ENCODE measurements around the gene TAOK3. TPM values are rescaled to one million over a fixed set of nuclear protein-coding genes. Genes with fewer than 3 reads are reported as not detected.
A peak's percentile ranks its signal among the peaks of the same experiment; 100 is the strongest.

The TAOK3 gene
- total and polyA plus RNA-seq, 9 of the 15 experiments (the other 6 are each of a cell fraction or from before 2014, with no cell fraction given), result 24.3 to 83.5 (median 47.1) TPM

- TF ChIP-seq ZBTB2 (IDR thresholded peaks at IDR 0.05) (no peak), ZNF316 (IDR thresholded peaks at IDR 0.05) (no peak), EP400 (IDR thresholded peaks at IDR 0.05) (peak; percentile 61), ZNF324 (CRISPR knock-in tag; IDR thresholded peaks at IDR 0.05) (no peak), RFX7 (CRISPR knock-in tag; IDR thresholded peaks at IDR 0.05) (no peak), THAP7 (CRISPR knock-in tag; IDR thresholded peaks at IDR 0.05) (peak; percentile 35; the same call in 1 of the 2 replicates), CBFA2T2 (conservative IDR thresholded peaks at IDR 0.05) (no peak), ZBTB26 (CRISPR knock-in tag; IDR thresholded peaks at IDR 0.05) (no peak), SIN3B (IDR thresholded peaks at IDR 0.05; ENCODE audit: low read depth) (no peak), CSDE1 (IDR thresholded peaks at IDR 0.05) (no peak), IFI16 (CRISPR knock-in tag; IDR thresholded peaks at IDR 0.05) (no peak), CREB1 (IDR thresholded peaks at IDR 0.05) (no peak), CREB1 (CRISPR knock-in tag; IDR thresholded peaks at IDR 0.05) (no peak), MED1 (CRISPR knock-in tag; IDR thresholded peaks at IDR 0.05; ENCODE audit: borderline replicate concordance) (no peak), TEAD4 (IDR thresholded peaks at IDR 0.05; ENCODE audit: low read length) (no peak), TEAD4 (CRISPR knock-in tag; IDR thresholded peaks at IDR 0.05; ENCODE audit: borderline replicate concordance) (no peak), NFXL1 (CRISPR knock-in tag; IDR thresholded peaks at IDR 0.05) (no peak), ERF (CRISPR knock-in tag; IDR thresholded peaks at IDR 0.05) (peak; percentile 68; the same call in 1 of the 2 replicates), CHD2 (IDR thresholded peaks at IDR 0.05; ENCODE audit: low read depth, low read length) (no peak), ZNF584 (CRISPR knock-in tag; IDR thresholded peaks at IDR 0.05; ENCODE audit: low read depth) (no peak)
These were observed at the start of gene TAOK3 (continued) for GRCh38 chr12:118372541-118373495.

All from K562 (cell line).